Lung (tissue), 12 donors: ENCODE measurements around the gene HSD17B4. TPM values are rescaled to one million over a fixed set of nuclear protein-coding genes. Genes with fewer than 3 reads are reported as not detected.

Source experiments
- ATAC-seq: fragments of 200-7000 bp; cut with Tn5 transposase; one replicate; pipeline ENCODE4 v1.9.1; 2020; ENCODE audit warnings: moderate number of reproducible peaks; ENCODE audit not compliant: insufficient read depth, low FRiP score
- DNase-seq, 3 donors: peaks; one replicate each; pipeline ENCODE4 v3.0.0-alpha.2; 2013 to 2017
- H3K27ac ChIP-seq, 2 donors: one replicate each; pipeline ENCODE4 v1.5.1; 2013; ENCODE audit warnings: mild to moderate bottlenecking in 2 of 2, moderate library complexity in 2 of 2, control low read depth in 1 of 2, inconsistent platforms in 1 of 2, low read depth in 1 of 2, low read length in 1 of 2
- H3K27me3 ChIP-seq, 3 donors: one replicate each; pipeline ENCODE4 v1.5.1; 2013; ENCODE audit warnings: low read length in 2 of 3; ENCODE audit not compliant: control insufficient read depth in 3 of 3, insufficient read depth in 3 of 3
- H3K36me3 ChIP-seq, 4 donors: one replicate each; pipeline ENCODE4 v1.5.1; 2013; ENCODE audit warnings: low read length in 4 of 4, mild to moderate bottlenecking in 1 of 4, moderate library complexity in 1 of 4; ENCODE audit not compliant: control insufficient read depth in 4 of 4, insufficient read depth in 4 of 4
- H3K4me1 ChIP-seq, 5 donors: one replicate each; pipeline ENCODE4 v1.5.1; 2013; ENCODE audit warnings: low read length in 5 of 5, mild to moderate bottlenecking in 2 of 5, moderate library complexity in 1 of 5; ENCODE audit not compliant: control insufficient read depth in 5 of 5, insufficient read depth in 5 of 5
- H3K4me3 ChIP-seq: one replicate; pipeline ENCODE4 v1.5.1; 2013; ENCODE audit warnings: mild to moderate bottlenecking, control low read depth, moderate library complexity
- H3K9ac ChIP-seq, 2 donors: one replicate each; pipeline ENCODE4 v1.5.1; 2013; ENCODE audit warnings: low read length in 2 of 2, control low read depth in 1 of 2; ENCODE audit not compliant: insufficient read depth in 1 of 2
- H3K9me3 ChIP-seq, 4 donors: one replicate each; pipeline ENCODE4 v1.5.1; 2013; ENCODE audit warnings: low read length in 3 of 4, mild to moderate bottlenecking in 1 of 4, moderate library complexity in 1 of 4; ENCODE audit not compliant: control insufficient read depth in 4 of 4, insufficient read depth in 3 of 4
- WGBS, 2 donors: extraction: QIAGEN DNeasy Blood & Tissue Kit; methylation state at CpG; one replicate each; pipeline ENCODE4 v1.1.7; 2013; 5-methylcytosine and 5-hydroxymethylcytosine counted together
- polyA plus RNA-seq, 2 donors: library from polyadenylated mRNA; stranded (reverse); fragments of 200-250 nt; gene quantifications; one replicate each; pipeline ENCODE4 v1.2.1, GENCODE V29; 2013
- total RNA-seq, 2 donors: library from RNA; depleted of rRNA in 1 of 2; stranded (reverse); fragments of >200 nt in 1 of 2; gene quantifications; one replicate each; pipeline ENCODE4 v1.2.1, GENCODE V29; 2014 to 2021
- TF ChIP-seq, protein P1 (sequence below): IDR thresholded peaks from 2 replicates; pipeline ENCODE4 v1.5.1; 2012; ENCODE audit warnings: mild to moderate bottlenecking; ENCODE audit errors: control extremely low read depth, extremely low read depth
- donor health status: control.
- donor health status: control.
- donor health status: Bipolar disorder and iron deficiency.
- donor health status: healthy.
- donor health status: DM: yes; HTN: yes; CAD: no.

HSD17B4 gene
- total and polyA plus RNA-seq, 4 donors = 329 to 371 (median 358) TPM

DNA sequence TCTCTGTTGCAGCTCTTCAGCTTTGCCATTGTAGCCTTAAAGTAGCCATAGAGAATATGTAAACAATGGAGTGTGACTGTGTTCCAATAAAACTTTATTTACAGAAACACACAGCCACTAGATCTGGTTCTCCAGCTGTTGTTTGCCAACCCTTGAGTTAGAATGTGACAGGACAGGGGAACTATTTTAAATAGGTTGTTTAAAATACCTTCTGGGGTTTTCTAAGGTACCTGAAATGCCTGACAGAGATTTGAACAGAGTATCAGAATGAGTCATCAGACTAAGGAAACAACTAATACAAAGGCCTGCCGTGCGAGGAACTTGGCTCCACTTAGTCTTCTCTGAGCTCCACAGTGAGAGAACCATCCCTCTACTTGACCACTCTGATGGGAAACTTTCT is 85.4 kb downstream of the HSD17B4 start:
- 61 to 88% methylated on average over 2 of the region's 2 CpGs for WGBS, 2 donors
- ATAC-seq = no peak

DNA sequence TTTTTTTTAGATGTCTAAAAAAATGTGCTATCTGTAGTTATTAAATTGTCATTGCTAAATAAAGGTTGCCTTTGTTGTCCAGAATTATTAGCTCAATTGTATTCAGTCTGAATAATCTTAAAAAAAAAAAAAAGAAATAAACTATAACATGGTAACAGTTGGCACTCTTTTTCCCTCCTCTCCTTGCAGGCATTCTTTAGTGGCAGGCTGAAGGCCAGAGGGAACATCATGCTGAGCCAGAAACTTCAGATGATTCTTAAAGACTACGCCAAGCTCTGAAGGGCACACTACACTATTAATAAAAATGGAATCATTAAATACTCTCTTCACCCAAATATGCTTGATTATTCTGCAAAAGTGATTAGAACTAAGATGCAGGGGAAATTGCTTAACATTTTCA is 89.4 kb downstream of the HSD17B4 start:
- DNase-seq (no peak), ATAC-seq (no peak)
- Histone ChIP-seq H3K27ac (no peak overlapping the region), H3K27me3 (no peaks in the 10 kb centered on the region), H3K36me3 (peaks cover 12 to 25% (median 17%) of the 10 kb centered on the region in 4 donors), H3K4me3 (no peak overlapping the region), H3K9me3 (no peaks in the 10 kb centered on the region), H3K9ac (no peak overlapping the region), H3K4me1 (no peaks in the 10 kb centered on the region)
- TF ChIP-seq, protein P1, sequence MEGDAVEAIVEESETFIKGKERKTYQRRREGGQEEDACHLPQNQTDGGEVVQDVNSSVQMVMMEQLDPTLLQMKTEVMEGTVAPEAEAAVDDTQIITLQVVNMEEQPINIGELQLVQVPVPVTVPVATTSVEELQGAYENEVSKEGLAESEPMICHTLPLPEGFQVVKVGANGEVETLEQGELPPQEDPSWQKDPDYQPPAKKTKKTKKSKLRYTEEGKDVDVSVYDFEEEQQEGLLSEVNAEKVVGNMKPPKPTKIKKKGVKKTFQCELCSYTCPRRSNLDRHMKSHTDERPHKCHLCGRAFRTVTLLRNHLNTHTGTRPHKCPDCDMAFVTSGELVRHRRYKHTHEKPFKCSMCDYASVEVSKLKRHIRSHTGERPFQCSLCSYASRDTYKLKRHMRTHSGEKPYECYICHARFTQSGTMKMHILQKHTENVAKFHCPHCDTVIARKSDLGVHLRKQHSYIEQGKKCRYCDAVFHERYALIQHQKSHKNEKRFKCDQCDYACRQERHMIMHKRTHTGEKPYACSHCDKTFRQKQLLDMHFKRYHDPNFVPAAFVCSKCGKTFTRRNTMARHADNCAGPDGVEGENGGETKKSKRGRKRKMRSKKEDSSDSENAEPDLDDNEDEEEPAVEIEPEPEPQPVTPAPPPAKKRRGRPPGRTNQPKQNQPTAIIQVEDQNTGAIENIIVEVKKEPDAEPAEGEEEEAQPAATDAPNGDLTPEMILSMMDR = no peak
- 97 to 100% methylated on average over 1 of the region's 1 CpG for WGBS, 2 donors

More for the DNA sequence above, 85.4 kb downstream of the HSD17B4 start:
- no peak overlapping the region for H3K27ac ChIP-seq
- no peaks in the 10 kb centered on the region for H3K27me3 ChIP-seq
- no peak overlapping the region for H3K9ac ChIP-seq
- H3K36me3 ChIP-seq = peaks cover 9 to 21% (median 14%) of the 10 kb centered on the region in 4 donors
- no peaks in the 10 kb centered on the region for H3K4me1 ChIP-seq
- DNase-seq = no peak
- H3K4me3 ChIP-seq = no peak overlapping the region
- TF ChIP-seq, protein P1 = no peak
- no peaks in the 10 kb centered on the region for H3K9me3 ChIP-seq

DNA sequence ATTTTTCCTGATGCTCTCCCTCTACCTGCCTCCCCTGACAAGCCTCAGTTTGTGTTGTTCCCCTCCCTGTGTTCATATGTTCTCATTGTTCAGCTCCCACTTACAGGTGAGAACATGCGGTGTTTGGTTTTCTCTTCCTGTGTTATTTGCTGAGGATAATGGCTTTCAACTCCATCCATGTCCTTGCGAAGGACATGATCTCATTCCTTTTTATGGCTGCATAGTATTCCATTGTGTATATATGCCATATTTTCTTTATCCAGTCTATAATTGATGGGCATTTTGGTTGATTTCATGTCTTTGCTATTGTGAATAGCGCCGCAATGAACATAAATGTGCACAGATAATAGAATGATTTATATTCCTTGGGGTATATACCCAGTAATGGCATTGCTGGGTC is 99.5 kb downstream of the HSD17B4 start:
- H3K9me3 ChIP-seq = peaks cover 0 to 4% (median 0%) of the 10 kb centered on the region in 4 donors
- TF ChIP-seq, protein P1 = no peak
- WGBS, 2 donors = 97 to 99% methylated on average over 4 of the region's 4 CpGs

DNA sequence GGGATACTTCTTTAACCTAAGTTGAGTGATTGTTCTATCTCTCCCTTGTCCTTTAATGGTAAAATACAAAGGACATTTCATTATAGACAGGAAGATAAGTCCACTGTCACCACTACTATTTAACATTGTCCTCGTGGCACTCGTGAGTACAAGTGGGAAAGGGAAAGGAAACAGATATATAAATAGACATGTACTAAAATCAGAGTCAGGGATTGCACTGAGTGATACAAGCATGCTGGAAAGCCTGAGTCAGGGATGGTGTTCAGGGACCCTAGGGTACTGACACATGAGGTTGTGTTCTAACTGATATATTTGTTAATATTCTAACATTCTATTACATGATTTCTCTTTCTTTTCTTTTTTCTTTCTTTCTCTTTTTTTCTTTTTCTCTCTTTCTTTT is 102.3 kb downstream of the HSD17B4 start:
- Histone ChIP-seq H3K27ac (no peak overlapping the region), H3K4me3 (no peak overlapping the region), H3K9ac (no peak overlapping the region), H3K36me3 (no peaks in the 10 kb centered on the region), H3K27me3 (no peaks in the 10 kb centered on the region), H3K4me1 (no peaks in the 10 kb centered on the region), H3K9me3 (peaks cover 0 to 4% (median 0%) of the 10 kb centered on the region in 4 donors)
- 56 to 87% methylated on average over 2 of the region's 2 CpGs for WGBS, 2 donors
- DNase-seq (no peak), ATAC-seq (no peak)
- TF ChIP-seq, protein P1 = no peak

More for the DNA sequence above, 99.5 kb downstream of the HSD17B4 start:
- ATAC-seq = no peak
- Histone ChIP-seq H3K4me1 (no peaks in the 10 kb centered on the region), H3K4me3 (no peak overlapping the region), H3K9ac (no peak overlapping the region), H3K36me3 (no peaks in the 10 kb centered on the region), H3K27ac (no peak overlapping the region), H3K27me3 (no peaks in the 10 kb centered on the region)
- no peak for DNase-seq
